GM10847 (cell line): Measurements from ENCODE around the gene CST9.

Experiments
- POLR2A ChIP-seq: IDR thresholded peaks from 2 replicates; pipeline ENCODE4 v1.6.1; 2011; ENCODE audit not compliant: insufficient read length; ENCODE audit errors: extremely low read depth

Gene CST9

GRCh38 chr20:23609486-23610109, 3.9 kb upstream of the CST9 start:
- TF ChIP-seq POLR2A, result no peak

- no peak for TF ChIP-seq POLR2A
Measured at GRCh38 chr20:23608251-23608846, 2.6 kb upstream of the CST9 start.

- no peak for TF ChIP-seq POLR2A
Measured at GRCh38 chr20:23607497-23608245, 2.0 kb upstream of the CST9 start.

- TF ChIP-seq POLR2A, result no peak
Measured at GRCh38 chr20:23606652-23607049, 934 bp upstream of the CST9 start.

GRCh38 chr20:23604306-23604705, 1.4 kb downstream of the CST9 start:
- TF ChIP-seq POLR2A, result no peak

- TF ChIP-seq POLR2A, result no peak
Measured at GRCh38 chr20:23603321-23603720, 2.4 kb downstream of the CST9 start.

- TF ChIP-seq POLR2A, result no peak
Measured at GRCh38 chr20:23602699-23603098, 3.0 kb downstream of the CST9 start.

- TF ChIP-seq POLR2A, result no peak
Measured at GRCh38 chr20:23602241-23602640, 3.5 kb downstream of the CST9 start.

GRCh38 chr20:23601715-23602114, 4.0 kb downstream of the CST9 start:
- no peak for TF ChIP-seq POLR2A

GRCh38 chr20:23598481-23598880, 7.2 kb downstream of the CST9 start:
- no peak for TF ChIP-seq POLR2A

GRCh38 chr20:23596579-23597250, 9.0 kb downstream of the CST9 start:
- no peak for TF ChIP-seq POLR2A

- no peak for TF ChIP-seq POLR2A
Measured at GRCh38 chr20:23595941-23596340, 9.8 kb downstream of the CST9 start.

- TF ChIP-seq POLR2A, result no peak
Measured at GRCh38 chr20:23588434-23589403, 17.0 kb downstream of the CST9 start.

GRCh38 chr20:23587631-23588030, 18.1 kb downstream of the CST9 start:
- no peak for TF ChIP-seq POLR2A
